Calu3 (cell line): ENCODE results near the gene ULK4. TPM values are rescaled to one million over a fixed set of nuclear protein-coding genes. Genes with fewer than 3 reads are reported as not detected.

Experiments used
- BruUV-seq: library from RNA; stranded (reverse); fragments of 400-500 nt; replicated peaks from 2 replicates; lab custom pipeline; 2021; lab: Mats Ljungman, UMichigan
- CTCF ChIA-PET: fragments of 300-600 bp; sonication (Branson Sonifier 250); formaldehyde crosslinking; loops from one replicate; lab custom pipeline; 2022; ENCODE audit warnings: antibody characterized with exemption; lab: Charles Lee
- DNase-seq: peaks from one replicate; pipeline ENCODE4 v3.0.0; 2022
- H3K27ac Mint-ChIP-seq: one replicate; pipeline ENCODE4 v1.8.0; 2022; ENCODE audit warnings: mixed read lengths; ENCODE audit not compliant: unreplicated experiment
- H3K27me3 Mint-ChIP-seq: one replicate; pipeline ENCODE4 v1.8.0; 2022; ENCODE audit warnings: mixed read lengths; ENCODE audit not compliant: unreplicated experiment
- H3K36me3 Mint-ChIP-seq: one replicate; pipeline ENCODE4 v1.8.0; 2022; ENCODE audit warnings: mild to moderate bottlenecking, moderate library complexity, mixed read lengths; ENCODE audit not compliant: insufficient read depth, unreplicated experiment
- H3K4me1 Mint-ChIP-seq: one replicate; pipeline ENCODE4 v1.8.0; 2022; ENCODE audit warnings: mild to moderate bottlenecking, low read depth, mixed read lengths; ENCODE audit not compliant: unreplicated experiment
- H3K4me3 Mint-ChIP-seq: one replicate; pipeline ENCODE4 v1.8.0; 2022; ENCODE audit warnings: mild to moderate bottlenecking, low read depth, moderate library complexity, mixed read lengths; ENCODE audit not compliant: unreplicated experiment
- H3K9me3 Mint-ChIP-seq: one replicate; pipeline ENCODE4 v1.8.0; 2022; ENCODE audit warnings: low read depth, mixed read lengths; ENCODE audit not compliant: unreplicated experiment
- intact Hi-C: fragments of 100-400 bp; cut with micrococcal nuclease; formaldehyde crosslinking; loops from one replicate; pipeline ENCODE4 v1.10.0; 2022; ENCODE audit not compliant: unreplicated experiment
- total RNA-seq: library from RNA; stranded (reverse); gene quantifications from 2 replicates; pipeline ENCODE4 v1.2.3, GENCODE V29; 2022
- TF ChIP-seq, protein P1 (sequence below): fragments of 200-600 bp; IDR thresholded peaks from one replicate; pipeline ENCODE4 v1.8.0; 2022; ENCODE audit warnings: antibody characterized with exemption; ENCODE audit not compliant: unreplicated experiment

The ULK4 gene
- total RNA-seq, 1 experiment from 2014 or later = 8.7 TPM

DNA sequence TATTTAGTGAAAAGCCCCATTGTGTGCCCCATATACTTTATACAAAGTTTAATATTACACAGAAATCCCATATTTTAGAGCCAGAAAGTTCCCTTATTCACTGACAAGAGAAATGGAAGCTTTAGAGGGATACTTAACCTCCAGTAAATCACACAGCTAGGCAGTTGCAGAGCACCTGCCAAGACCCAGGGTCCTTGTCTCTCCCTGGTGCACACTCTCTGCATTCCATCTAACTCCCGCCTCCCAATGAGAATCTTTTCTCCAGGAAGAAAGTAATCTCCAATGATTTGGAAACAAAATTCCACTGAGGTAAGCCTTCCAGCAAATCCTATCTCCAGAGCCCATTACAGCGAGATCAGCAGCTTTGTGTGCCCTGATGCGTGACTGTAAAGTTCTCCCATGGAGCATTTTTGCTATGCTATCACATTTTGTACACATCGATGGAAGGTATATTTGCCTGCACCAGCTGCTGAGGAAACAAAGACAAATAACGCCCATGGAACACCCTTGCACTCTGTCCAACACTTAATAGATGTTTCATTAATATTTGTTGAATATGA is 41.4 kb downstream of the ULK4 start:
- intact Hi-C loops = no loop called here
- BruUV-seq = no TSS peak
- Mint-ChIP-seq H3K27ac (no peak overlapping the region), H3K4me1 (no peaks in the 10 kb centered on the region), H3K9me3 (no peaks in the 10 kb centered on the region), H3K4me3 (no peak overlapping the region), H3K27me3 (no peaks in the 10 kb centered on the region), H3K36me3 (no peaks in the 10 kb centered on the region)
- CTCF ChIA-PET = no interaction called here
- no peak for DNase-seq
- TF ChIP-seq, protein P1, sequence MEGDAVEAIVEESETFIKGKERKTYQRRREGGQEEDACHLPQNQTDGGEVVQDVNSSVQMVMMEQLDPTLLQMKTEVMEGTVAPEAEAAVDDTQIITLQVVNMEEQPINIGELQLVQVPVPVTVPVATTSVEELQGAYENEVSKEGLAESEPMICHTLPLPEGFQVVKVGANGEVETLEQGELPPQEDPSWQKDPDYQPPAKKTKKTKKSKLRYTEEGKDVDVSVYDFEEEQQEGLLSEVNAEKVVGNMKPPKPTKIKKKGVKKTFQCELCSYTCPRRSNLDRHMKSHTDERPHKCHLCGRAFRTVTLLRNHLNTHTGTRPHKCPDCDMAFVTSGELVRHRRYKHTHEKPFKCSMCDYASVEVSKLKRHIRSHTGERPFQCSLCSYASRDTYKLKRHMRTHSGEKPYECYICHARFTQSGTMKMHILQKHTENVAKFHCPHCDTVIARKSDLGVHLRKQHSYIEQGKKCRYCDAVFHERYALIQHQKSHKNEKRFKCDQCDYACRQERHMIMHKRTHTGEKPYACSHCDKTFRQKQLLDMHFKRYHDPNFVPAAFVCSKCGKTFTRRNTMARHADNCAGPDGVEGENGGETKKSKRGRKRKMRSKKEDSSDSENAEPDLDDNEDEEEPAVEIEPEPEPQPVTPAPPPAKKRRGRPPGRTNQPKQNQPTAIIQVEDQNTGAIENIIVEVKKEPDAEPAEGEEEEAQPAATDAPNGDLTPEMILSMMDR = no peak

DNA sequence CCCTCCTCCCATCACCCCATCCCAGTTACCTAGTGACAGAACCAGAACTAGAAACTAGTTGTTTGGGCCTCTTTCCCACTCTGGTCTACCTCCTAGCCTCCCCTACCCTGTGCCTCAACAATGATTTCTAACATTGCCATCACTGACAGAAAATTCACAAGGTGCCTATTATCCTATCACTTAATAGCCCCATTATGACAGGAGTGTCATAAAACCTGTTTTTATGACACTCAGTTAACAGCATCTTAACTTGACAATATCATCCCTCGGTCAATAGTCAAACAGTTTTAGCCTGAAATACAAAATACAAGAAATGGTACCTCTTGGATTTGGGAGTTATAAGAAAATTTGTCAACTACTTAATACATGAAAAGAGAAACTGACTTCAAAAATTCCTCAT is 46.5 kb downstream of the ULK4 start:
- no peaks in the 10 kb centered on the region for H3K36me3 Mint-ChIP-seq
- DNase-seq = no peak
- no peaks in the 10 kb centered on the region for H3K9me3 Mint-ChIP-seq
- H3K4me1 Mint-ChIP-seq = no peaks in the 10 kb centered on the region
- no peaks in the 10 kb centered on the region for H3K27me3 Mint-ChIP-seq
- no peak overlapping the region for H3K4me3 Mint-ChIP-seq
- TF ChIP-seq, protein P1 = no peak
- intact Hi-C loops = no loop called here
- CTCF ChIA-PET = no interaction called here
- no TSS peak for BruUV-seq
- H3K27ac Mint-ChIP-seq = no peak overlapping the region

DNA sequence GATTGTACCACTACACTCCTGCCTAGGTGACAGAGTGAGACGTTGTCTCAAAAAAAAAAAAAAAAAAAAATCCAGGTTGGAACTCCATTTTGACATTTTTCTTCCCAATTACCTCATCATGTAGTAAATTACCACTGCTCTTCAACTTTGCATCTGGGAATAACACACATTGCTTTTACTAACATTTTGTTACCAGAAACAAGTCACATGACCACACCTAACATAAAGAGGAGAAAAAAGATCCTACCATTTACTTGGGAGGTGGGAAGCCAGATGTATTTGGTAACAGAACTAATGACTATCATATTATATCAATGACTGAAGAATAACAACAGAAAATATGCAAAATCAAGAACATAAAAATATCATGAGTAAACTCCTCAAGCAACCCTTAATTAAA is 49.6 kb downstream of the ULK4 start:
- H3K27me3 Mint-ChIP-seq = no peaks in the 10 kb centered on the region
- intact Hi-C loops = no loop called here
- CTCF ChIA-PET = interaction anchor here (0.6 kb wide), 1 partner anchor 23 kb away, joined by 10 read pairs; no protein-coding TSS in a partner anchor

DNA sequence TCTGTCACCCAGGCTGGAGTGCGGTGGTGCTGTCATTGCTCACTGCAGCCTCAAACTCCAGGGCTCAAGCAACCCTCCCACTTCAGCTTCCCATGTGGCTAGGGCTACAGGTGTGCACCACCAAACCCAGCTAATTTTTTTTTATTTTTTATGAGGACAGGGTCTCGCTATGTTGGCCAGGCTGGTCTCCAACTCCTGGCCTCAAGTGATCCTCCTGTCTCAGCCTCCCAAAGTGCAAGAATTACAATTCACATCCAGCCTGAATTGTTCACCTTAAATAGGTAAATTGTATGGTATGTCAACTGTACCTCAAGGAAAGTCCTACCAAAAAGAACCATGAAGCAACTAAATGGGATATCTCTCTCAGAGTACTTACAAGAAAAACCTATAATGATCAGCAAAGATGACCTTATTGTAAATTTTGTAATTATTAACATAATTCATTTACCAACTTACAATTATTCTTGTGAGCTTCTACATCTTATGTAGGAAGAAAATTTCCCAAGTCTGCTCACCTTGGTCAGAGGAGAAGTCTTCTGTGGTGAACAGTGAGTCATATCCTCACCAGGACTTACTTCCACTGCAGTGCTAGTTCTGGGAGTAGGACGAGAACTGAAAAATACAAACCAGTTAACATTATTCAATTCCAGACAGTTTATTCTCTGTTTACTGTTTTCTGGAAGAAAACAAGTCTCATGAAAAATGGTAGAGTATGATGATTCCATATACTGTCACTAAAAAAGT is 54.4 kb downstream of the ULK4 start:
- intact Hi-C loops = no loop called here
- DNase-seq = no peak
- no peak overlapping the region for H3K4me3 Mint-ChIP-seq

More for the DNA sequence above, 49.6 kb downstream of the ULK4 start:
- no TSS peak for BruUV-seq
- no peak overlapping the region for H3K27ac Mint-ChIP-seq
- no peaks in the 10 kb centered on the region for H3K4me1 Mint-ChIP-seq
- no peaks in the 10 kb centered on the region for H3K36me3 Mint-ChIP-seq
- DNase-seq = no peak
- TF ChIP-seq, protein P1 = no peak
- no peak overlapping the region for H3K4me3 Mint-ChIP-seq
- no peaks in the 10 kb centered on the region for H3K9me3 Mint-ChIP-seq

More for the DNA sequence above, 54.4 kb downstream of the ULK4 start:
- BruUV-seq = no TSS peak
- TF ChIP-seq, protein P1 = no peak
- Mint-ChIP-seq H3K27me3 (no peaks in the 10 kb centered on the region), H3K27ac (no peak overlapping the region), H3K9me3 (no peaks in the 10 kb centered on the region), H3K36me3 (no peaks in the 10 kb centered on the region), H3K4me1 (no peaks in the 10 kb centered on the region)
- CTCF ChIA-PET = no interaction called here
